Measurements from ENCODE around the gene ATF6B.

ATF6B gene

GRCh38 chr6:32148289-32149091, 20.4 kb upstream of the ATF6B start:
- TF ChIP-seq REST (IDR thresholded peaks at IDR 0.05; ENCODE audit: low read depth) (no peak), ZBTB7A (IDR thresholded peaks at IDR 0.05; ENCODE audit: low read depth) (no peak), USF1 (IDR thresholded peaks at IDR 0.05) (no peak), YY1 (IDR thresholded peaks at IDR 0.05; ENCODE audit: low read depth) (no peak), CREB1 (IDR thresholded peaks at IDR 0.05; ENCODE audit: low read depth) (no peak), NFIC (IDR thresholded peaks at IDR 0.05) (no peak), TEAD4 (IDR thresholded peaks at IDR 0.05) (no peak), RAD21 (IDR thresholded peaks at IDR 0.05; ENCODE audit: low read depth) (no peak), TAF1 (IDR thresholded peaks at IDR 0.05; ENCODE audit: low read depth) (no peak), TCF12 (IDR thresholded peaks at IDR 0.05; ENCODE audit: low read depth) (no peak), EP300 (IDR thresholded peaks at IDR 0.05; ENCODE audit: borderline replicate concordance) (no peak), CEBPB (IDR thresholded peaks at IDR 0.05) (no peak), FOXM1 (IDR thresholded peaks at IDR 0.05; ENCODE audit: borderline replicate concordance, low read depth) (no peak), EGR1 (IDR thresholded peaks at IDR 0.05) (no peak), MAX (IDR thresholded peaks at IDR 0.05) (no peak)

- TF ChIP-seq CEBPB (IDR thresholded peaks at IDR 0.05) (no peak), RAD21 (IDR thresholded peaks at IDR 0.05; ENCODE audit: low read depth) (no peak), TCF12 (IDR thresholded peaks at IDR 0.05; ENCODE audit: low read depth) (no peak), CREB1 (IDR thresholded peaks at IDR 0.05; ENCODE audit: low read depth) (no peak), EP300 (IDR thresholded peaks at IDR 0.05; ENCODE audit: borderline replicate concordance) (no peak), YY1 (IDR thresholded peaks at IDR 0.05; ENCODE audit: low read depth) (no peak), TAF1 (IDR thresholded peaks at IDR 0.05; ENCODE audit: low read depth) (no peak), TEAD4 (IDR thresholded peaks at IDR 0.05) (no peak), NFIC (IDR thresholded peaks at IDR 0.05) (no peak)
Observed at GRCh38 chr6:32147401-32148132, 19.5 kb upstream of the ATF6B start.

DNA sequence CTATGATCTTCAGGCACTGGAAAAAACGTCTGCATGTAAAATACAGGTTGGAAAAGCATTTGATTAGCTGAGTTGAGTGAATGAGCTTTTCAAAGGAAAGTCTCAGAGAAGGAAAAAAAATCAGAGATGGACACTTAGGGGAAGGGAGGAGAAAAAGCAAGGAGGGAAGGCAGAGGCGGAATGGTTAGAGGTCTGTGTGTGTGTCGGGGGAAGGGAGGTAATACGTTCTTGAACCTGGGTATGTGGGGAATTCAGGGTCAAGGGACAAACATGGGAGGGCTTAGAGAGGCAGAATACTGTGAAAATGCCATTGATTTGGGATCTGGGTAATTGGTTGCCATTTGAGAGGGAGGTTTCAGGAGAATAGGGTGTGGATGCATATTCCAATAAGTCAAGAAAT, 18.6 kb upstream of the ATF6B start:
- no peak for TF ChIP-seq CEBPB (IDR thresholded peaks at IDR 0.05)
- TF ChIP-seq FOXM1 (IDR thresholded peaks at IDR 0.05; ENCODE audit: borderline replicate concordance, low read depth): no peak
- TF ChIP-seq EP300 (IDR thresholded peaks at IDR 0.05; ENCODE audit: borderline replicate concordance): no peak
- TF ChIP-seq YY1 (IDR thresholded peaks at IDR 0.05; ENCODE audit: low read depth): no peak
- no peak for TF ChIP-seq TCF12 (IDR thresholded peaks at IDR 0.05; ENCODE audit: low read depth)

- TF ChIP-seq NFIC (IDR thresholded peaks at IDR 0.05): no peak
- TF ChIP-seq REST (IDR thresholded peaks at IDR 0.05; ENCODE audit: low read depth): no peak
- no peak for TF ChIP-seq FOXM1 (IDR thresholded peaks at IDR 0.05; ENCODE audit: borderline replicate concordance, low read depth)
- TF ChIP-seq EGR1 (IDR thresholded peaks at IDR 0.05): no peak
- TF ChIP-seq EP300 (IDR thresholded peaks at IDR 0.05; ENCODE audit: borderline replicate concordance): no peak
- no peak for TF ChIP-seq USF1 (IDR thresholded peaks at IDR 0.05)
- no peak for TF ChIP-seq MAX (IDR thresholded peaks at IDR 0.05)
- no peak for TF ChIP-seq TAF1 (IDR thresholded peaks at IDR 0.05; ENCODE audit: low read depth)
- TF ChIP-seq YY1 (IDR thresholded peaks at IDR 0.05; ENCODE audit: low read depth): no peak
- no peak for TF ChIP-seq CREB1 (IDR thresholded peaks at IDR 0.05; ENCODE audit: low read depth)
- no peak for TF ChIP-seq TCF12 (IDR thresholded peaks at IDR 0.05; ENCODE audit: low read depth)
- TF ChIP-seq CEBPB (IDR thresholded peaks at IDR 0.05): no peak
- no peak for TF ChIP-seq ZBTB7A (IDR thresholded peaks at IDR 0.05; ENCODE audit: low read depth)
- TF ChIP-seq RAD21 (IDR thresholded peaks at IDR 0.05; ENCODE audit: low read depth): no peak
- TF ChIP-seq TEAD4 (IDR thresholded peaks at IDR 0.05): no peak
Observed at GRCh38 chr6:32146287-32146686, 18.2 kb upstream of the ATF6B start.

- TF ChIP-seq TAF1 (IDR thresholded peaks at IDR 0.05; ENCODE audit: low read depth) (no peak), EGR1 (IDR thresholded peaks at IDR 0.05) (no peak), FOXM1 (IDR thresholded peaks at IDR 0.05; ENCODE audit: borderline replicate concordance, low read depth) (no peak), TCF12 (IDR thresholded peaks at IDR 0.05; ENCODE audit: low read depth) (no peak), EP300 (IDR thresholded peaks at IDR 0.05; ENCODE audit: borderline replicate concordance) (no peak), REST (IDR thresholded peaks at IDR 0.05; ENCODE audit: low read depth) (no peak), YY1 (IDR thresholded peaks at IDR 0.05; ENCODE audit: low read depth) (no peak), NFIC (IDR thresholded peaks at IDR 0.05) (no peak), CREB1 (IDR thresholded peaks at IDR 0.05; ENCODE audit: low read depth) (no peak), ZBTB7A (IDR thresholded peaks at IDR 0.05; ENCODE audit: low read depth) (no peak), CEBPB (IDR thresholded peaks at IDR 0.05) (no peak), USF1 (IDR thresholded peaks at IDR 0.05) (no peak), TEAD4 (IDR thresholded peaks at IDR 0.05) (no peak), RAD21 (IDR thresholded peaks at IDR 0.05; ENCODE audit: low read depth) (no peak), MAX (IDR thresholded peaks at IDR 0.05) (no peak)
Observed at GRCh38 chr6:32140420-32141046, 12.5 kb upstream of the ATF6B start.
